ENCODE measurements around the gene ARID1B. TPM values are rescaled to one million over a fixed set of nuclear protein-coding genes. Genes with fewer than 3 reads are reported as not detected.

ARID1B gene
- total RNA-seq, 1 experiment from 2014 or later: 35.6 TPM

DNA sequence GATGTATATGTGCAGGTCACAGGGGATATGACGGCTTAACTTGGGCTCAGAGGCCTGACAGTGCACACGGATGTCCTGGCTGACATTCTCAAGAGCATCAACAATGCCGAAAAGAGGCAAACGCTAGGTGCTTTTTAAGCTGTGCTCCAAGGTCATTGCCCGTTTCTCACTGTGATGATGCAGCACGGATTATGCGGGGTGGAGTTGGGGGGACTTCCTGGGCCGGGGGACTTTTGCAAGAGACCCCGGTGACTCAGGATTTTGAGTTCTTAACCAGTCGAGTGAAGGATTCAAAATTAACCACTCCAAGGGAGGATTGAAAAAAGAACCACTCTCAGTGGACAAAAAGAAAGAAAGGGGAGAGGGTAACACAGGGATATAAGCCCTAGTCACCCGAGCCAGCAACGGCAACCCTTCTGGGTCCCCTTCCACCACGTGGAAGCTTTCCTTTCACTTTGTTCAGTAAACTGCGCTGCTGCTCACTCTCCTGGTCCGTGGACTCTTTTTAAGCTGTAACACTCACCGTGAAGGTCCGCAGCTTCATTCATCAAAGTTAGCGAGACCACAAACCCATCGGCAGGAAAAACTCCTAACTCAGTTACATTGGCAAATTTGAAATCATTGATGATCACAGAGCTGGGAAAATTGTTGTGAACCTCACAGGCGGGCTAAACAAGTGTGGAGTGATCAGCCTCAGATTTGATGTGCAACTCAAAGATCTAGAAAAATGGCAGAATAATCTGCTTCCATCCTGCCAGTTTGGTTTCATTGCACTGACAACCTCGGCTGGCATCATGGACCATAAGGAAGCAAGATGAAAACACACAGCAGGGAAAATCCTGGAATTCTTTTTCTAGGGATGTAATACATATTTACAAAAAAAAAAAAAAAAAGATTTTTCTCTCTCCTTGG, 199.3 kb downstream of the ARID1B start:
- ChIA-PET CTCF (no interaction called here), POLR2A (no interaction called here), RAD21 (ENCODE audit: low non-redundant PET in 1 of 2, low total read pairs in 2 of 2, uncharacterized antibody in 2 of 2, unreplicated experiment in 2 of 2) (no interaction called here)
- Histone ChIP-seq H4K20me1 (ENCODE audit: insufficient read depth) (peaks cover 6% of the 10 kb centered on the region; the same call in 1 of the 2 replicates), H3K4me2 (ENCODE audit: low read length) (no peak overlapping the region), H3K9ac (ENCODE audit: low read length) (no peak overlapping the region), H3K4me3 (replicated peaks in 1 of 2; ENCODE audit: low read depth in 1 of 2, low read length in 2 of 2) (no peak overlapping the region), H3K36me3 (ENCODE audit: control insufficient read depth in 1 of 2, insufficient read depth in 2 of 2, low read length in 2 of 2) (no peaks in the 10 kb centered on the region), H3K27ac (ENCODE audit: low read depth, low read length) (no peak overlapping the region), H3K27me3 (ENCODE audit: insufficient read depth, low read length) (no peaks in the 10 kb centered on the region), H2AFZ (ENCODE audit: low read depth, low read length, poor library complexity, severe bottlenecking) (no peak overlapping the region), H3K4me1 (ENCODE audit: control insufficient read depth in 1 of 2, insufficient read depth in 2 of 2, low read length in 2 of 2) (peaks cover 3% of the 10 kb centered on the region in 2 experiments; a peak in 2 of 4 replicates), H3K9me2 (ENCODE audit: insufficient read depth) (no peaks in the 10 kb centered on the region), H3K9me3 (ENCODE audit: control insufficient read depth in 1 of 2, insufficient read depth in 1 of 2, low read depth in 1 of 2, low read length in 2 of 2) (no peaks in the 10 kb centered on the region), H3K79me2 (ENCODE audit: insufficient read depth, low read length) (peaks cover 34% of the 10 kb centered on the region)
- intact Hi-C loops (cut with micrococcal nuclease): no loop called here
- ATAC-seq: no peak
- TF ChIP-seq, protein P1, sequence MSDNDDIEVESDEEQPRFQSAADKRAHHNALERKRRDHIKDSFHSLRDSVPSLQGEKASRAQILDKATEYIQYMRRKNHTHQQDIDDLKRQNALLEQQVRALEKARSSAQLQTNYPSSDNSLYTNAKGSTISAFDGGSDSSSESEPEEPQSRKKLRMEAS (IDR thresholded peaks at IDR 0.05): no peak
- TF ChIP-seq SIN3A (IDR thresholded peaks at IDR 0.05; ENCODE audit: low read depth): no peak
- no peak for TF ChIP-seq ELF1 (IDR thresholded peaks at IDR 0.05; ENCODE audit: borderline replicate concordance, low read depth)
- TF ChIP-seq ZNF274 (IDR thresholded peaks at IDR 0.05; ENCODE audit: low read depth, low read length): no peak
- TF ChIP-seq SRF (IDR thresholded peaks at IDR 0.05; ENCODE audit: low read depth): no peak
- TF ChIP-seq, protein P2, sequence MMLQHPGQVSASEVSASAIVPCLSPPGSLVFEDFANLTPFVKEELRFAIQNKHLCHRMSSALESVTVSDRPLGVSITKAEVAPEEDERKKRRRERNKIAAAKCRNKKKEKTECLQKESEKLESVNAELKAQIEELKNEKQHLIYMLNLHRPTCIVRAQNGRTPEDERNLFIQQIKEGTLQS (IDR thresholded peaks at IDR 0.05): no peak
- TF ChIP-seq CEBPB (IDR thresholded peaks at IDR 0.05; ENCODE audit: low read depth): no peak
- TF ChIP-seq EZH2 (IDR thresholded peaks at IDR 0.05): no peak
- no peak for TF ChIP-seq RAD21 (IDR thresholded peaks at IDR 0.05; ENCODE audit: low read depth)
- no peak for TF ChIP-seq EZH2phosphoT487 (IDR thresholded peaks at IDR 0.05; ENCODE audit: borderline replicate concordance)
- no peak for TF ChIP-seq POLR2AphosphoS5 (IDR thresholded peaks at IDR 0.05; ENCODE audit: low read depth, low read length)
- TF ChIP-seq, protein P3, sequence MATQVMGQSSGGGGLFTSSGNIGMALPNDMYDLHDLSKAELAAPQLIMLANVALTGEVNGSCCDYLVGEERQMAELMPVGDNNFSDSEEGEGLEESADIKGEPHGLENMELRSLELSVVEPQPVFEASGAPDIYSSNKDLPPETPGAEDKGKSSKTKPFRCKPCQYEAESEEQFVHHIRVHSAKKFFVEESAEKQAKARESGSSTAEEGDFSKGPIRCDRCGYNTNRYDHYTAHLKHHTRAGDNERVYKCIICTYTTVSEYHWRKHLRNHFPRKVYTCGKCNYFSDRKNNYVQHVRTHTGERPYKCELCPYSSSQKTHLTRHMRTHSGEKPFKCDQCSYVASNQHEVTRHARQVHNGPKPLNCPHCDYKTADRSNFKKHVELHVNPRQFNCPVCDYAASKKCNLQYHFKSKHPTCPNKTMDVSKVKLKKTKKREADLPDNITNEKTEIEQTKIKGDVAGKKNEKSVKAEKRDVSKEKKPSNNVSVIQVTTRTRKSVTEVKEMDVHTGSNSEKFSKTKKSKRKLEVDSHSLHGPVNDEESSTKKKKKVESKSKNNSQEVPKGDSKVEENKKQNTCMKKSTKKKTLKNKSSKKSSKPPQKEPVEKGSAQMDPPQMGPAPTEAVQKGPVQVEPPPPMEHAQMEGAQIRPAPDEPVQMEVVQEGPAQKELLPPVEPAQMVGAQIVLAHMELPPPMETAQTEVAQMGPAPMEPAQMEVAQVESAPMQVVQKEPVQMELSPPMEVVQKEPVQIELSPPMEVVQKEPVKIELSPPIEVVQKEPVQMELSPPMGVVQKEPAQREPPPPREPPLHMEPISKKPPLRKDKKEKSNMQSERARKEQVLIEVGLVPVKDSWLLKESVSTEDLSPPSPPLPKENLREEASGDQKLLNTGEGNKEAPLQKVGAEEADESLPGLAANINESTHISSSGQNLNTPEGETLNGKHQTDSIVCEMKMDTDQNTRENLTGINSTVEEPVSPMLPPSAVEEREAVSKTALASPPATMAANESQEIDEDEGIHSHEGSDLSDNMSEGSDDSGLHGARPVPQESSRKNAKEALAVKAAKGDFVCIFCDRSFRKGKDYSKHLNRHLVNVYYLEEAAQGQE (IDR thresholded peaks at IDR 0.05; ENCODE audit: low read depth): no peak
- TF ChIP-seq EGR1 (IDR thresholded peaks at IDR 0.05; ENCODE audit: low read depth): no peak
- TF ChIP-seq JUND (IDR thresholded peaks at IDR 0.05): no peak
- TF ChIP-seq, protein P4, sequence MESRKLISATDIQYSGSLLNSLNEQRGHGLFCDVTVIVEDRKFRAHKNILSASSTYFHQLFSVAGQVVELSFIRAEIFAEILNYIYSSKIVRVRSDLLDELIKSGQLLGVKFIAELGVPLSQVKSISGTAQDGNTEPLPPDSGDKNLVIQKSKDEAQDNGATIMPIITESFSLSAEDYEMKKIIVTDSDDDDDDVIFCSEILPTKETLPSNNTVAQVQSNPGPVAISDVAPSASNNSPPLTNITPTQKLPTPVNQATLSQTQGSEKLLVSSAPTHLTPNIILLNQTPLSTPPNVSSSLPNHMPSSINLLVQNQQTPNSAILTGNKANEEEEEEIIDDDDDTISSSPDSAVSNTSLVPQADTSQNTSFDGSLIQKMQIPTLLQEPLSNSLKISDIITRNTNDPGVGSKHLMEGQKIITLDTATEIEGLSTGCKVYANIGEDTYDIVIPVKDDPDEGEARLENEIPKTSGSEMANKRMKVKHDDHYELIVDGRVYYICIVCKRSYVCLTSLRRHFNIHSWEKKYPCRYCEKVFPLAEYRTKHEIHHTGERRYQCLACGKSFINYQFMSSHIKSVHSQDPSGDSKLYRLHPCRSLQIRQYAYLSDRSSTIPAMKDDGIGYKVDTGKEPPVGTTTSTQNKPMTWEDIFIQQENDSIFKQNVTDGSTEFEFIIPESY (IDR thresholded peaks at IDR 0.05; ENCODE audit: extremely low read depth, insufficient replicate concordance, low read length): no peak
- no peak for TF ChIP-seq CBX3 (IDR thresholded peaks at IDR 0.05; ENCODE audit: low read depth)
- TF ChIP-seq SP1 (IDR thresholded peaks at IDR 0.05; ENCODE audit: low read depth): no peak
- TF ChIP-seq TCF7L2 (IDR thresholded peaks at IDR 0.05; ENCODE audit: borderline replicate concordance, extremely low read depth, insufficient read depth, insufficient read length): no peak
- no peak for TF ChIP-seq ZFX (IDR thresholded peaks at IDR 0.05)
- no peak for DNase-seq (ENCODE audit: low read depth, low spot score)
- BruUV-seq (replicated peaks): no TSS peak
